Activated naive CD4-positive, alpha-beta T cell treated with anti-CD3 and anti-CD28 coated beads, Interleukin-2, amount 50 U/mL, for 72 hours (primary cell): ENCODE data around the gene ZNF609. TPM values are rescaled to one million over a fixed set of nuclear protein-coding genes. Genes with fewer than 3 reads are reported as not detected.
"Not testable (repeated sequence)": the region's sequence is repeated elsewhere in the genome, so short reads cannot be mapped to it uniquely, and the experiment has no call there.

Experiments
- ATAC-seq, 2 donors: fragments of 150-1000 bp; cut with Tn5 transposase; 2 replicates each; pipeline ENCODE4 v1.10.0; 2021; ENCODE audit warnings: mild to moderate bottlenecking in 2 of 2, moderate library complexity in 2 of 2
- DNase-seq, 2 donors: peaks; one replicate each; pipeline ENCODE4 v3.0.0; 2021 to 2022; ENCODE audit warnings: low spot score in 2 of 2
- H3K27ac Mint-ChIP-seq, 2 donors: one replicate each; pipeline ENCODE4 v1.8.0; 2022; ENCODE audit warnings: mild to moderate bottlenecking in 2 of 2, mixed read lengths in 2 of 2
- H3K36me3 Mint-ChIP-seq, 2 donors: one replicate each; pipeline ENCODE4 v1.8.0; 2022; ENCODE audit warnings: mixed read lengths in 2 of 2
- H3K9me3 Mint-ChIP-seq, 2 donors: one replicate each; pipeline ENCODE4 v1.8.0; 2022; ENCODE audit warnings: mixed read lengths in 2 of 2
- total RNA-seq, 2 donors: library from RNA; stranded (reverse); gene quantifications; one replicate each; pipeline ENCODE4 v1.2.3, GENCODE V29; 2022

Gene ZNF609
- total RNA-seq, 2 donors from 2014 or later = 35.4 to 53.0 TPM

DNA sequence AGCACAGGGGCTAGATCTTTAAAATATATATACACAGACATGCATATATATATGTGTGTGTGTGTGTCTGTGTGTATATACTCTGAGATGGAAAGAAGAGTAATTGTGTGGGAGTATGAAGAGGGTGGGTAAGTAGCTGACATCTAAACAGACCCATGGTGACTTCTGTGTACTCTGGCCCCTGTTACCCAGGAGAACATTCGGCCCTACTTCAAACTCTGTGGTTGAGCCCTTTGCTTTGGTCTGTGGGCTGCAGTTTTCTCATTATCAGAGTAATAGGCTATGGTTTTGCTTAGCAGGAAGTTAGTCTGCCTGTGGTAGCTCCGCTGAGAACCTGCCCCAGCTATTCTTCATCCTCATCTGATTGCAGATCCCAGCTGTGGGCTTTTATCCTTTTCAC is 173.6 kb downstream of the ZNF609 start:
- ATAC-seq (peak; percentile 87 to 88), DNase-seq (peak in 1 of 2 donors; percentile 53)
- Mint-ChIP-seq H3K36me3 (peaks cover 0 to 29% of the 10 kb centered on the region in 2 donors), H3K27ac (peak overlapping the region; percentile 53 to 81), H3K9me3 (peaks cover 4 to 6% of the 10 kb centered on the region in 2 donors)

DNA sequence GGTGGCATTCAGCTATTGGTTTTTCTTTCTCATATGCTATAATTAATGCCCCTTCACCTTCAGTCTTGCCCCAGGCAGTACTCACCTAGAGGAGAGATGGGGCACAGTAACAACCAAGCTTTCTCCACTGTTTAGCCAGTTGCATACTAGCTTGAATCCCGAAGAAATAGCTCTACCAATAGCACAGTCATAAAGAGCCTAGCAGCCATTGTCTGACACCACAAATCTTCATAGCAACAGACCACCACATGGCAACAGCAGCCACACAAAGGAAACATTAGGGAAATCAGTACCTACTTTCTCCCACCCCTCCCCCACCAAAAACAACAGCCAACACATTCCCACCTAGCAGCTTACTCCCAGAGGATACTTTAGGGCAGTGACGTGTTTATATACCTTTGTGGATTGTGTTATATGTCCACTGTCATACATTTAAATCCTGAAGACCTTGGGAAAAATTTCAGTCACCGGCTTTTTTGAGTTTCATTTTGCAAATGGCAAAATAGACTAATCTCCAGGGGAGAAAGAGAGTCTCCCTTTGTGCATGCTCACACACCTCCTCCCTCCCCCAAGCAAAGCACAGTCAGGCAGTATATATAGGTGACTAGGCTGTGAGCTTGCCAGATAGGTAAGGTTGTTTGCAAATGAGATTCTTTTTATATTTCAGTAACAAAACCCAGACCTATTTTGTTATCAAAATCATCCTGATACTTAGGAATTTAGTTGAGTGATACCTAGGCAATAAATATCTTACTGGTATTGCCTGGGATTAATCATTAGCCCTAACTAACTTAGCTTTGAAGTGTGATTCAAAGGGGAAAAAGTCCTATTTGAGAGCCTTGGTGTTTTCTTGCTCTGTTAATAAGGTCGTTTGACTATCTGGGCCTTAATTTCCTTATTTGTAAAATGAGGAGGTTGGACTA is 174.5 kb downstream of the ZNF609 start:
- H3K9me3 Mint-ChIP-seq = peaks cover 4 to 5% of the 10 kb centered on the region in 2 donors
- H3K36me3 Mint-ChIP-seq = peaks cover 0 to 33% of the 10 kb centered on the region in 2 donors
- DNase-seq = peak in 1 of 2 donors; percentile 48
- ATAC-seq = peak; percentile 67 to 80
- H3K27ac Mint-ChIP-seq = peak overlapping the region; percentile 53 to 81

DNA sequence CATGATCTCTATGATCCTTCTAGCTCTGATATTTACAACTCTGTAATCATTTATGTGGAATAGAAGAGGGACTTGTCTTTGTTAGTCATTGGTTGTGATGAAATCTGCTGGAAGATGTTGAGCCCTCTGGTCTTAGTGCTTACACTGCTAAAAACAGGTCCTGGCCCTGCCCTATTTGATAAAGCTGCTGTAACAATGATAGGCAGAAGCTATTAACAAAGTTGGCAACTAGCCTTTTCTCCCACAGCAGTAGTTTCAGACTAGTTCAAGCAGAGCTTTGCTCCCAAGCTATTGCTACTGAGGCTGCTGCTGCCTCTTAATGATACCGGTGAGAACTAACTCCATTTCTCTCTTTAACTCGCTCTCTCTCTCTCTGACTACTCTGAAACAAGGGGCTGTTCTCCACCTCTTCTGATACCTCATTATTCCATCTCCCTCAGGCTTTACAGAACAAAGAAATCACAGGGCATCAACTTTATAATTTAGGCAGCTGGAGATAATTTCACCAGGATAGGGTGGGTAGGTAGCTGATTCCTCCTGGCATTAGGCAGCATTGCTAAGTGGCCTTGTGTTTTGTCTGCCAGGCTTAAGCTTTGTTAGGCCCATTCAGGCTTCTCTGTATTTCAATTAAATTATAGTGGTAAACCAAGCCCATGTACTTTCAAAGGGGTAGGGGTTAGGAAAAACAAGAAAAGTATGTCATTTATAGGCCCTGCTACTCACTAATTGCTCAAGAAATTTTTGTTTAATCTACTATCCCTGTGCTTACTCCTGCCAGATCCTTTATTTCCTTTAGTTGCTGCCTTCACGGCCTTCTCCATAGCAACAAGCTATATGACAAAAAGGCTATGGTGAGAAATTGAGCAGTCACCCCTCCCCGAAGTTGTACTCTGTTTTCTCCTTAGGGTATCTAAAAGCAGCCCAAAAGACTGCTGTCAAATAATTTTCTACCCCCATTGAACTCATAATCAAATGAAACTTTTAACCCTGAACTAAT is 175.4 kb downstream of the ZNF609 start:
- ATAC-seq = no peak
- H3K9me3 Mint-ChIP-seq = peaks cover 4 to 5% of the 10 kb centered on the region in 2 donors
- peaks cover 0 to 39% of the 10 kb centered on the region in 2 donors for H3K36me3 Mint-ChIP-seq
- H3K27ac Mint-ChIP-seq = peak overlapping the region; percentile 53 to 81
- DNase-seq = no peak

DNA sequence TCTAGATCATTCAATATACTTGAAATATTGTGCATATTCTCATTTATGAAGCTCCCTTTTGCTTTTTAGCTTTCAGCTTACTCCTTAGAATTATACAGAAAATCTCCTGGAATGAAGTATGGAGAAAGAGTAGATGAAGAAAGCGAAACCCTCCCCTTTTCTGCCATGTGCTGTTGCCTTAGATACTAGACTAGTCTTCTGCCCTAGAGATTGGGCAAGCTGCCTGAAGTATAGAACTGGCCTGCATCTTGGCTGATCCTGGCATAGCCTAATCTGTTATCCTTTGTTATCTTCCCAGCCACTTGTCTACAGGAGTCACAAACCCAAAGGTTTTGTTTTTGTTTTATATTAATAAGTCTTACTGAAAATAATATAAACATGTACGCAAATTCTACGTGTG is 176.2 kb downstream of the ZNF609 start:
- no peak overlapping the region for H3K27ac Mint-ChIP-seq
- peaks cover 4 to 5% of the 10 kb centered on the region in 2 donors for H3K9me3 Mint-ChIP-seq

DNA sequence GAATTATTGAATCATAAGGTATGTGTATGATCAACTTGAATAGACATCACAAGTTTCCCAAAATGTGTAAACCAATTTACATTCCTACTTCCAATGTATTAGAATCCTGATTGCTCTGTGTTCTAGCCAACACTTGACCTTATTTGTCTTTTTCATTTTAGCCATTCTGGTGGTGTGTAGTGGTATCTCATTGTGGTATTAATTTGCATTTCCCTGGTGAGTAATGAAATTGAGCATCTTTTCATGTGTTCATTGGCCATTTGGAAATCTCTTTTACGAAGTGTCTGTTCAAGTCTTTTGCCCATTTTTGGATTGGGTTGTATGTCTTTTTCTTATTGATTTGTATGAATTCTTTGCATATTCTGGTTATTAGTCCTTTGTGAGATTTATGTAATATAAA is 177.0 kb downstream of the ZNF609 start:
- no peak for ATAC-seq
- Mint-ChIP-seq H3K36me3 (peaks cover 0 to 39% of the 10 kb centered on the region in 2 donors), H3K9me3 (peaks cover 4 to 5% of the 10 kb centered on the region in 2 donors), H3K27ac (no peak overlapping the region)
- DNase-seq = no peak

More for the DNA sequence above, 176.2 kb downstream of the ZNF609 start:
- no peak for ATAC-seq
- peaks cover 0 to 38% of the 10 kb centered on the region in 2 donors for H3K36me3 Mint-ChIP-seq
- no peak for DNase-seq

DNA sequence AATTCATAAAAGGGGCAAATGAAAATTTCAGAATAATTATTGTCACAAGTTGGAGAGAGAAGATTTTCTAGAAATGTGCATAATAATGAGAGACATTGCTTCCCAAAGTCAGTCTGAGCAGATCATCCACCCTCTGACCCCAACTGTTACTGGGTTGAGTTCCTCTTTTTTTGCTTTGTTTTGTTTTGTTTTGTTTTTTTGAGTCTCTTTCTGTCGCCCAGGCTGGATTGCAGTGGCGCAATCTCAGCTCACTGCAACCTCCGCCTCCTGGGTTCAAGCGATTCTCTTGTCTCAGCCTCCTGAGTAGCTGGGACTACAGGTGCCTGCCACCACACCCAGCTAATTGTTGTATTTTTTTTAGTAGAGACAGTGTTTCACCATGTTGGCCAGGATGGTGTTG is 179.4 kb downstream of the ZNF609 start:
- DNase-seq, ATAC-seq, H3K9me3 Mint-ChIP-seq: not testable (repeated sequence)
- Mint-ChIP-seq H3K27ac (peak overlapping the region; percentile 48 to 65), H3K36me3 (peaks cover 0 to 43% of the 10 kb centered on the region in 2 donors)

DNA sequence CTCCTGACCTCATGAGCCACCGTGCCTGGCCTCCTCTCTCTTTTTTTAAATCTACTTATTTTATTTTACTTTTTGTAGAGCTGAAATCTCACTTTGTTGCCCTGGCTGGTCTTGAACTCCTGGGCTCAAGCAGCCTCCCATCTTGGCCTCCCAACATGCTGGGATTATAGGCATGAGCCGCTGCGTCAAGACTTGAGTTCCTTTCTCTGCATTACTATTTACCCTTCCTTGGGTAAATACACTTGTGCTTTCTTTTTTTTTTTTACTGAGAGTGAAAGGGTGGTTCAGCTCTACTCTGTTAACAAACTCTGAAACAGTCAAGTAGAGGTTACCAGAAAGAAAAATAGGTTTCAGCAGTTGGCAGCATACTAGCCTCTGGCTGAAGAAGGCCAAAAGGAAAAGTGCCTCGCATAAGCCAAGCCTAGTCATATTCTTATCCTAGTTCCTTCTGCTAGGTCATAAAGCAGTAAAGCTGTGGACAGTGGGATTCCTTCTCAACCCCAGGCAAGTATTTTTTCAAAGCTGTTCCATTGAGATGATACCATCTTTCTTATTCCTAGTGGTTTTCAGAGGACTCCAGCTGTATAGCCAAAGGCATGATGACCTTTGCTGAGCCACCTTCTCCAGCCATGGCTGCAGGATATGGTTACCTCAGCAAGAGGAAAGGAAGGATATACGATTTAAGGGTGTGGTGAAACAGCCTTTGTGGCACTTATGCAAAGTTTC is 179.9 kb downstream of the ZNF609 start:
- no peak for DNase-seq
- ATAC-seq = peak; percentile 11 to 76
- H3K9me3 Mint-ChIP-seq = peaks cover 4 to 5% of the 10 kb centered on the region in 2 donors
- peaks cover 0 to 43% of the 10 kb centered on the region in 2 donors for H3K36me3 Mint-ChIP-seq
- H3K27ac Mint-ChIP-seq = peak overlapping the region; percentile 48 to 65

DNA sequence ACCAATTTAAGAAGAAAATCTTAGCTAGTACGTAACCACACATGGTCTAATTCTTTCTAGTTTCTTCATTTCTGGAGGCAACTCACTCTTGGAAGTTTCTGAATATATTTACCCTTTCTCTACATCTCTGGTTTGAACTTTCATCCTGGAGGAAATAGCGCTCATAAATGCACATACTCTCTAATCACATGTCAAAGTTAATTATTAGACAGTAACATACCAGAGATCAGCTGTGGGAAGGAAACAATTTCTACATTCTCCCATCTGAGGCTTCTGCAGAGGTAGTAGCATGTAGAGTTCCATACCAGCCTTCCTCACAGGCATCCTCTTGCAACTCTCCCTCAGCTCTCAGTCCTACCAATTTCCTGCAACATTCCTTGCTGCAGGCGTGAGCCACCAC is 182.5 kb downstream of the ZNF609 start:
- H3K27ac Mint-ChIP-seq = no peak overlapping the region
- H3K9me3 Mint-ChIP-seq = no peaks in the 10 kb centered on the region
- H3K36me3 Mint-ChIP-seq = peaks cover 0 to 28% of the 10 kb centered on the region in 2 donors
- DNase-seq (no peak), ATAC-seq (no peak)

DNA sequence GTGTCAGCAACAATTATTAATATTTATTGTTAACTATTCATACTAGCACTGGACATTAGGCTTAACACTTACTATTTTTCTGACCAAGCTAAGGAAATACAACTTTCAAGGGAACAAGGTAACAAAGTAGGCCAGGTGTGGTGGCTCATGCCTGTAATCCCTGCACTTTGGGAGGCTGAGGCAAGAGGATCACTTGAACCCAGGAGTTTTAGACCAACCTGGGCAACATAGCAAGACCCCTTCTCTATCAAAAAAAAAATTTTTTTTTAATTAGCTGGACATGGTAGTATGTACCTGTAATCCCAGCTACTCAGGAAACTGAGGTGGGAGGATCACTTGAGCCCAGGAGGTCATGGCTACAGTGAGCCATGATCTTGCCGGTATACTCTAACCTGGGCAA is 183.3 kb downstream of the ZNF609 start:
- Mint-ChIP-seq H3K36me3 (peaks cover 0 to 23% of the 10 kb centered on the region in 2 donors), H3K27ac (no peak overlapping the region), H3K9me3 (no peaks in the 10 kb centered on the region)
- DNase-seq (no peak), ATAC-seq (no peak)

DNA sequence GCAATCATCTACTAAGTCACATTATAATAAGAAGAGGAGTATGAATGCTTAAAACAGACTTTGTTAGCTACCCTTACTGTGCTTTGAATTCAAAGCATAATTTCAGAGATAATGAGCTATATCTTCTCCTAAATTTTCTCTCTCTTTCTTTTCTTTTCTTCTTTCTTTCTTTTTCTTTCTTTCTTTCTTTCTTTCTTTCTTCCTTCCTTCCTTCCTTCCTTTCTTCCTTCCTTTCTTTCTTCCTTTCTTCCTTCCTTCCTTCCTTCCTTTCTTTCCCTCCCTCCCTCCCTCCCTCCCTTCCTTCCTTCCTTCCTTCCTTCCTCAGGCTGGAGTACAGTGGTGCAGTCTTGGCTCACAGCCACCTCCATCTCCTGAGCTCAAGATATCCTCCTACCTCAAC is 184.4 kb downstream of the ZNF609 start:
- not testable (repeated sequence) for H3K27ac Mint-ChIP-seq, DNase-seq, H3K9me3 Mint-ChIP-seq, ATAC-seq
- H3K36me3 Mint-ChIP-seq = peaks cover 0 to 17% of the 10 kb centered on the region in 2 donors

DNA sequence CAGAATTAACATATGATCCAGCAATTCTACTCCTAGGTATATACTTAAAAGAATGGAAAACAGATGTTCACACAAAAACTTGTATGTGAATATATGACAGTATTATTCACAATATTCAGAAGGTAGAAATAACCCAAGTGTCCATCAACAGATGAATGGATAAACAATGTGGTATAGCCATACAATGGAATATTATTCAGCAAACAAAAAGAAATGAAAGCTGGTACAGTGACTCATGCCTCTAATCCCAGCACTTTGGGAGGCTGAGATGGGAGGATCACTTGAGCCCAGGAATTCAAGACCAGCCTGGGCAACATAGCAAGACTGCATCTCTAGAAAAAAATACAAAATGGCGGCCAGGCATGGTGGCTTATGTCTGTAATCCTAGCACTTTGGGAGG is 185.6 kb downstream of the ZNF609 start:
- no peaks in the 10 kb centered on the region for H3K9me3 Mint-ChIP-seq
- ATAC-seq (no peak), DNase-seq (no peak)
- H3K27ac Mint-ChIP-seq = no peak overlapping the region
- H3K36me3 Mint-ChIP-seq = peaks cover 0 to 10% of the 10 kb centered on the region in 2 donors

DNA sequence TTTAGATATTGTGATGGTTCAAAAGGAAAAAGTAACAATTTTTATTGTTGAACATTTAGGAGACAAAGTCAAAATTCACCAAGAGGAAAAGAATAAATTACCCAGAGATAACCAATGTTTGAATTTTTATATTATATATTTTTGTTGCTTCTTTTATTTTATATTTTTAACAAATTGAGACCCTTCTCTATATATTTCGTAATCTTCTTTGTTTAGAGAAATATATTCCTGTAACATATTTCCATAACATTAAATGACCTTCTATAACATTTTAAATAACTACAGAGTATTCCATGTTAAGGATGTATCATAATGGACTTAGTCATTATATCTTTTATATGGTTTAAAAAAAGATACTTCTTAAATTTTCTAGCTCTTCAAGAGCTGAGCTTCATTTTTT is 187.0 kb downstream of the ZNF609 start:
- DNase-seq (no peak), ATAC-seq (no peak)
- Mint-ChIP-seq H3K9me3 (no peaks in the 10 kb centered on the region), H3K27ac (no peak overlapping the region), H3K36me3 (peaks cover 0 to 4% of the 10 kb centered on the region in 2 donors)

DNA sequence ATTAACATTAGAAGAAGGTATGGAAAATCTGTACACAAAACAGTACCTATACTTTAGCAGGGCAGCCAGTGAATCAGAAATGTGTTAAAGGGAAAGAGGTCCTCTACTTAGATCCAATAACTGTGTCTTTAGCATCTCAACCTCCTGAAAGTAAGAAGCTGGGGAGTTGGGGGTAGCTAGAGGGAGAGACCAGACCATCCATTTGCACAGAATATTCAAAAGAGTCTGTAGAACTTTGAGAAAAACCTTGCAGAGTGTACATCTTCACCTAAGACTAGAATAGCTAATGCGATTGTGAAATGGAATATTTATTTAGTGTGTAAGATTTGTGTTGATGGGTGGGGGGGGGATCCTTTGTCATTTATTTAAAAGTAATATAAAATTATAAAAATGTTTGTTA is 190.2 kb downstream of the ZNF609 start:
- no peaks in the 10 kb centered on the region for H3K9me3 Mint-ChIP-seq
- peak overlapping the region in 1 of 2 donors; percentile 61 for H3K27ac Mint-ChIP-seq
- no peak for DNase-seq
- no peaks in the 10 kb centered on the region for H3K36me3 Mint-ChIP-seq
- ATAC-seq = peak; percentile 13 to 20

DNA sequence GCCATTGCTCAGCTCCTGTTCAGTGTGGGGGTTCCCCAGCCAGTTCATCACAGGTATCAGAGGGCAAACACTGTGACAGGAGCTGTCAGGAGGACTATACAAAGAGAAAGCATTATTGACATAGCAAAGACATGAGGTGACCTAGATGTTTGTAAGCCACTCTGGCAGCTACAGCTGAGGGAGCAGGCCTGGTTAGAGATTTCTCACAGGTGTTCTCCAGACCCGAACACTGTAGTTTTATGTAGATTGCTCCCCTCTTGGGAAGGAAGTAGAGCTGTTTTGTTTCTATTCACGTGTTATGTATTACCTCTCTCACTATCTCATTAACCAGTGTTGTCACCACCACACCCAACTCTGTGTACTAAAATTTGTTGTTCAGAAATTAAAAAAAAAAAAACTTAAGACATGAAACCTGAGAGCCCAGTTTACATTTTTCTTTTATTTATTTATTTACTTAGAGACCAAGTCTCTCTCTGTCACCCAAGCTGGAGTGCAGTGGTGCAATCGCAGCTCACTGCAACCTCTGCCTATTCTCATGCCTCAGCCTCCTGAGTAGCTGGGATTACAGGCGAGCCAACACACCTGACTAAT is 191.3 kb downstream of the ZNF609 start:
- H3K9me3 Mint-ChIP-seq = no peaks in the 10 kb centered on the region
- peak overlapping the region; percentile 45 to 81 for H3K27ac Mint-ChIP-seq
- no peaks in the 10 kb centered on the region for H3K36me3 Mint-ChIP-seq
- DNase-seq (peak in 1 of 2 donors; percentile 26), ATAC-seq (peak; percentile 89 to 93)

DNA sequence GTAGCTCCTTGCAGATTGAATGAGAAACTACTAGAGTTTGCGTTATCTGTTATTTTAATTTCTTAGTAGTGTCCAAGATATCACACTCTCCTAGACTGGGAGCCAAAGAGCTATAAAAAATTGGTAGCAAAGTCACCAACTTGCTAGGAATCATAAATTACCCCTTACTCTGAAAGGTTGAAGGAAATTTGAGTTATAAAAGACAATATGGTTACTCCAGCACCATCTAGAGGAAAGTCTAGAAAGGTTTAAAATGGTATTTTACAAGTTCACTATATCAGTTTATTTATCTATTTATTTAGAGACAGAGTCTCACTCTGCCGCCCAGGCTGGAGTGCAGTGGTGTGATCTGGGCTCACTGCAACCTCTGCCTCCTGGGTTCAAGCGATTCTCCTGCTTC is 193.4 kb downstream of the ZNF609 start:
- Mint-ChIP-seq H3K9me3 (no peaks in the 10 kb centered on the region), H3K27ac (no peak overlapping the region), H3K36me3 (peaks cover 0 to 6% of the 10 kb centered on the region in 2 donors)
- ATAC-seq (no peak), DNase-seq (no peak)

DNA sequence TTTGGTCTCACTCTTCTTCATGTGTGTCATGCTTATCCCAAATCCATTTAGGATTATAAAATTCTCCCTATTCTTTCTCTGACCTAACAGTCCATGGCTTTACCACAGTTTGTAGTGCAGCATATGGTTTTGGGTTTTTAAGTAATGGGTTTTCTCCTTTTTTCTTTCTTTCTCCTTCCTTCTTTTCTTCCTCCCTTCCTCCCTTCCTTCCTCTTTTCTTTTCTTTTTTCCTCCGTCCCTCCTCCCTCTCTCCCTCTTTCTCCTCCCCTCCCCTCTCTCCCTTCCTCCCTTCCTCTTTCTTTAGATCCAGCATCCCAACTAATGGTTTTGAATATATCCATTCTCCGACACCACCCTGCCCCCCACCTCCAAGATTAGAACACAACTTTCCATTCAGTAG is 196.1 kb downstream of the ZNF609 start:
- ATAC-seq (no peak), DNase-seq (no peak)
- peaks cover 0 to 6% of the 10 kb centered on the region in 2 donors for H3K36me3 Mint-ChIP-seq
- peak overlapping the region in 1 of 2 donors; percentile 16 for H3K27ac Mint-ChIP-seq
- H3K9me3 Mint-ChIP-seq = no peaks in the 10 kb centered on the region
